Measurements from ENCODE around the gene SLC27A1.
"Not testable (repeated sequence)": the region's sequence is repeated elsewhere in the genome, so short reads cannot be mapped to it uniquely, and the experiment has no call there.

Gene SLC27A1

DNA sequence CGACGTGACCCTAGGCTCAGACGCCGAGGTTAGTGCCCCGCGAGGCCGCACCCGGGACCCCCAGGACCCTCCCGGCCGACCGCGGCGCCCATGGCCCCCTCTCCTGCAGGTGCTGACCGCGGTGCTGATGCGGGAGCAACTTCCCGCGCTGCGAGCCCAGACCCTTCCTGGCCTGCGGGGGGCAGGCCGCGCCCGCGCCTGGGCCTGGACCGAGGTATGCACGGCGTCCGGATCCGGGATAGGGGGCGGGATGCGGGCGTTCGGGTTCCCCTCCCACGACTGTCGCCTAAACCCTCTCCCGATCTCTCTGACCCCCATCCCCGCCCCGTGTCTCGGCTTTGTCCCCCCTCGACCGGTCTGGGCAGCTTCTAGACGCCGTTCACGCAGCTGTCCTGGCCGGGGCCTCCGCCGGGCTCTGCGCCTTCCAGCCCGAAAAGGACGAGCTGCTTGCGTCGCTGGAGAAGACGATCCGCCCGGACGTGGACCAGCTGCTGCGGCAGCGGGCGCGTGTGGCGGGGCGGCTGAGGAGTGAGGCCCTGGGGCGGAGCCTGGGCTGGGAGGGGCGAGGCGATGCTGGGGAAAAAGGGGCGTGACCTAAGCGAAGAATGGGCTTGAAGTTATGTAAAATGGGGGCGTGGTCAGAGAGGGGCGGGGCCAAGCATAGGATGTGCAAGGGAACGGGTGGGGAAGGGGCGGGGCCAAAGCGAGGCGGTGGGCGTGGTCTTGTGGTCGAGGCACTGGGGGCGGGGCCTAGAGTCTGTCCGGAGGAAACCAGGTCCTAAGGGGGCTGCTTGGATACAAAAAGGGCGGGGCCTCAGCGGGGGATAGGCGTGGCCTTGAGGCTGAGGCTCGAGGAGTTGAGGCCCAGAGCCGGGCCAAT is 69.2 kb downstream of the SLC27A1 start:
- DNase-seq (ENCODE audit: low spot score): peak; percentile 81

DNA sequence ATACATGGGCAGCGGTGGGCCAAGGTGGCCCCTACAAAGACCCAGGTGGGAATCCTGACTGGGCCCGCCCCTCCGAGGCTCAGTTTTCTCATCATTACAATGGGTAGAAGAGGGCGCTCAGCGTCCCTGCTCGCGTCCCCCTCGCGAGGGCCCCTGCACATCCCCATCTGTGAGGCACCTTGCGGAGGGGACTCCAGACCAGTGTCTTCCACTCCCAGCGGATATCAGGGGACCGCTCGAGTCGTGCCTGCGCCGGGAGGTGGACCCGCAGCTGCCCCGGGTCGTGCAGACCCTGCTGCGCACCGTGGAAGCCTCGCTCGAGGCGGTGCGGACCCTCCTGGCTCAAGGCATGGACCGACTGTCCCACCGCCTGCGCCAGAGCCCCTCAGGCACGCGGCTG is 69.8 kb downstream of the SLC27A1 start:
- DNase-seq (ENCODE audit: low spot score): no peak

DNA sequence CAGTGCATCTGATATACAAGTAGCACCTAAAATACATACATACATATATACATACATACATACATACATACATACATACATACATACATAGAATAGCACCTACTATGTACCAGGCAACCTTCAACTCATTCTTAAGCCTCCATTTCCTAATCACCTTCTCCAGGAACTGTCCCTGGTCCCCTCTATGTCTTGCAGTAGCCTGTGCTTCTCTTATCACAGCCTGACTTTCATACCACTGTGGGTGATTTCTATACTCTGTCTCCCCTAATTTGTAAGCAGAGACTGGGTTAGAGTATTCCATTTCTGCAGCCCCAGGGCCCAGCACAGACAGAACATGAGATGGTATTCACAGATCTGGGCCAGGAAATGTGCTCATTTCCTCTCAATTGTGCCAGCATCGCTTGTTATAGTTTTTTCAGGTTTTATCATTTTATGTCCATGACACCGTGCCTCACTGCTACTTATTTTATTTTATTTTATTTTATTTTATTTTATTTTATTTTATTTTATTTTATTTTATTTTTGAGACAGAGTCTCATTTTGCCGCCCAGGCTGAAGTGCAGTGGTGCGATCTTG is 70.9 kb downstream of the SLC27A1 start:
- no peak for DNase-seq (ENCODE audit: low spot score)

DNA sequence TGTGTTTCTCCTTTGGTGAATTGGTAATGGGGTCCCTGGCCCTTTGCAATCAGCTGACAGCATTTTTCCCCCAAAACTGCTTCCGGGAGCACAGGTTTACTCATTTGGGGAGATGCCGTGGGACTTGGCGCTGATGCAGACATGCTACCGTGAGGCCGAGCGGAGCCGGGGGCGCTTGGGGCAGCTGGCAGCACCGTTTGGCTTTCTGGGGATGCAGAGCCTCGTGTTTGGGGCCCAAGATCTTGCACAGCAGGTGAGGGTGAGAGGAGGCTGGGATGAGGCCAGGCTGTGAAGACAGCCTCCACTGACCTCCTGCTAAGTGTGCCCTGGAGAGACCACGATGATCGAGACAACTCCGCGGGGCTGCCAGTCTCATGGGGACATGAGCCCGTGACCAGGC is 71.7 kb downstream of the SLC27A1 start:
- DNase-seq (ENCODE audit: low spot score): no peak

DNA sequence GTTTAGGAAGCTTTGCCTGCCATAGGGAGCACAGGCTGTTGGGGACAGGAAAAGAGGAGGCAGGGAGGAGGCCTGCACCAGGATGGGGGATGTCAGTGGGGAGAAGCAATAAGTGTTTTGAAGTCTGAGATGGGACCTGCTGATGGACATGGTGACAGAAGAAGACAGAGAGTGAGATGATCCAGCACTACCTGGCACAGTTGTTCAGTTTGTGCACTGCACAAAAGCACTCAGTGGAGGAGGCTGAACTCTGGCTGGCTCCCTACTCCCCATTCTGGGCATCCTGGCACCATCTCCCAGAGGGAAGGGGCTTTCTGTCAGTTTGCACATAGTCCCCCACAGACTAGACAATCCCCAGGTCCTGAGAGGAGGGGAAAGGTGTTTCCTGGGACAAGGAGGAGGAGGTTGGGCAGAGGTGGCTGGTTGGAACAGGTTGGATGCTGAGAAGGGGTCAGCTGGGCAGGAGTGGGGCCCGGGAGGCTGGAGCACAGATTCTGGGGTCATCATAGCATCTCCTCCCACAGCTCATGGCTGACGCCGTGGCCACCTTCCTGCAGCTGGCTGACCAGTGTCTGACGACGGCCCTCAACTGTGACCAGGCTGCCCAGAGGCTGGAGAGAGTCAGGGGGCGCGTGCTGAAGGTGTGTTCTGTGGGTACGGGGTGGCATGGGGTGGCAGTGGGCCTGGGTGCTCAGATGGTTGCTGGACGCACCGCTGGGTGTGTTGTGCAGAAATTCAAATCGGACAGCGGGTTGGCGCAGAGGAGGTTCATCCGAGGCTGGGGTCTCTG is 72.7 kb downstream of the SLC27A1 start:
- DNase-seq (ENCODE audit: low spot score): no peak

DNA sequence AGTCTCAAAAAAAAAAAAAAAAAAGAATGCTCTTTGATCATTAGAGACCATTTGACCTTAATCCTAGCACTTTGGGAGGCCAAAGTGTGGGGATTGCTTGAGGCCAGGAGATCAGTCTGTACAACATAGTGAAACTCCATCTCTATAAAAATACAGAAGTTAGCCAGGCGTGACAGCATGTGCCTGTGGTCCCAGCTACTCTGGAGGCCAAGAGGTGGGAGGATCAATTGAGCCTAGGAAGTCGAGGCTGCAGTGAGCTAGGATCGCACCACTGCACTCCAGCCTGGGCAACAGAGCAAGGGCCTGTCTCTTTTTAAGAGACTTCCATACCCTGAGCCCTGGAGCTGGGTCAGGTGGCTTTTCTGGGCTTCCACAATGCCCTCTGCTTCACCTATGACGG is 73.7 kb downstream of the SLC27A1 start:
- DNase-seq (ENCODE audit: low spot score): no peak

DNA sequence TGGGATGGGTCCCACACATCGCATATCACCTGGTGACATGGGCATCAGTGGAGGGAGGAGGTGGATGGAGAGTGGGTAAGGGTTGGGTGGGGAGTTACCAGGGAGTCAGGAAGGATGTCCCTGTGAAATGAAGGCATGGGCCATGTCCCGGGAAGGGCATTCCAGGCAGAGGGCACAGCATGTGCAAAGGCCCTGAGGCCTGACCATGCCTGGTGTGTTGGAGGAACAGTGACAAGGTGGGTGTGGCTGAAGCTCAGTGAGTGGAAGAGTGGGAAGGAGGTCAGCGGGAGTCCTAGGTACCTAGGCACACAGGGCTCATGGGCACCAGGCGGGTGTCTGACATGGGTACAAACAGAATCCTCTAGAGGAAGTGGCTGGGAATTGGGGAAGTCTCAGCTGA is 74.1 kb downstream of the SLC27A1 start:
- DNase-seq (ENCODE audit: low spot score): no peak

DNA sequence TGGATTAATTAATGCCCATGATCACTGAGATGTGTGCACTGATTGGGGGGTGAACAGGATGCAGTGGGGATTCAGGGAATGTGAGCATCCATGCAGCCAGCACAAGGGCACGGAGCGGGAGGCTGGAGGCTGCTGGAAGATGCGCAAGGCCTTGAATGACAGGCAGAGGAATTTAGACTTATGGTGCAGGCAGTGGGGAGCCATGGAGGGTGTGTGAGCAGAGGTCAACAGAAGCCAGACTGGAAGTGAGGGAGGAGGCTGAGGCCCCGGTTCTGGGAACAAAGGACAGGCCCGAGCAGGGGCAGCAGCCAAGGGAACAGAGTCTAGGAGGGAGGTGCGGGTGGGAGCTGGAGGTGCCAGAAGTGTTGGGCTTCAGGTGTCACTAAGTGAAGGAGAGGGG is 77.8 kb downstream of the SLC27A1 start:
- no peak for DNase-seq (ENCODE audit: low spot score)

DNA sequence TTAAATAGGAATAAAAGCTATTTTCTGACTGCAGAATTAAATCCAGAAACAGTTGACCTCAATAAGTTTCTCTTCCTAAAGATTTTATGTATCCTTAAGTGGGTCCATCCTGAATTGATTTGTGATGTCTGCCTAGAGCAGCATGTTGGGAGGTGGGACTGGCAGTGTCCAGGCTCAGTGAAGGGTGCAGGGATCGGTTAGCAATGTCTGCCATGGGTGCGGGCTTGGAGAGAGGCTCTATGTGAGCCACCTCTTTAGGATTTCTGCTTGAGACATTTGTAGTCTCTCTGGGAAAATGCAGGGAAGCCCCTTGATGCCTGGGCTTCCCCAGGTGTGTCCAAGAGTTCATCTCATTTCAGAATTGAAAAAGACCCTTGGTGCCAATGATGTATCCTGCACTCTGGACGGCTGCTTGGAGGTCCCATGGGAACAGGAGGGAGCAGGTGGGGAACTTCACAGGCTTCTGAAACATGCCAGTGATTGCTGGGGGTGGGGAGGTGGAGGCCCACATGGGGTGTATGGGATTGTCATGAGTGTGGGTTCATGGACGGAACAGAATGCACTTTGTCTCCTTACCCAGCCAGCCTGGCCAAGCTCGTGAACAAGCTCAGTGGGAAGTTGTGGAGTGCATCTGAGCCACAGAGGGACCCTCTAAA is 78.9 kb downstream of the SLC27A1 start:
- no peak for DNase-seq (ENCODE audit: low spot score)

DNA sequence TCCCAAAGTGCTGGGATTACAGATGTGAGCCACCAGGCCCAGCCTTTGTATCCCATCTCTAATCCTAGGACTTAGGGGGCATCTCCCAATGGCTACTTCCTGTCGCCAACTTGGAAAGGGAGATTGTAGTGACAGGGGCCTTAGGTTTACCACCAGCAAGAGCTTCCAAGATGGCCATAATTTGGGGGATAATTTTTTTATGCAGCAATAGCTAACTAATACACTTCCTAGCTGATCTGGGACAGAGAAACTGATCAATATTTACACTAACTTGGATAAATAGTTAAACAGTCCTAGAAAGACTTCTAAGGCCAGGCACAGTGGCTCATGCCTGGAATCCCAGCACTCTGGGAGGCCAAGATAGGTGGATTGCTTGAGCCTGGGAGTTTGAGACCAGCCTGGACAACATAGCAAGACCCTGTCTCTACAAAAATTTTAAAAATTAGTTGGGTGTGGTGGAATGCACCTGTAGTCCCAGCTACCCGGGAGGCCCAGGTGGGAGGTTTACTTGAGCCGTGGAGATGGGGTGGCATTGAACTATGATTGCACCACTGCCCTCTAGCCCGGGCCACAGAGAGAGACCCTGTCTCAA is 79.8 kb downstream of the SLC27A1 start:
- no peak for DNase-seq (ENCODE audit: low spot score)

DNA sequence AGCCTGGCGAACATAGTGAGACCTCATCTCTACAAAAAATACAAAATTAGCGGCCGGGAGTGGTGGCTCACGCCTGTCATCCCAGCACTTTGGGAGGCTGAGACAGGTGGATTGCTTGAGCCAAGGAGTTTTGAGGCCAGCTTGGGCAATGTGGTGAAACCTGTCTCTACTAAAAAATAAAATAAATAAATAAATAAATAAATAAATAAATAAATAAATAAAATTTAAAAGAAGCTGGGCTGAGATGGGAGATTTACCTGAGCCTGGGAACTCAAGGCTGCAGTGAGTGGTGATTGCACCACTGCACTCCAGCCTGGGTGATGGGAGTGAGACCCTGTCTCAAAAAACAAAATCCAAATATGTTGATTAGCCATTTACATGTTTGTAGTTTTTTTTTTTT is 82.4 kb downstream of the SLC27A1 start:
- DNase-seq (ENCODE audit: low spot score): not testable (repeated sequence)

DNA sequence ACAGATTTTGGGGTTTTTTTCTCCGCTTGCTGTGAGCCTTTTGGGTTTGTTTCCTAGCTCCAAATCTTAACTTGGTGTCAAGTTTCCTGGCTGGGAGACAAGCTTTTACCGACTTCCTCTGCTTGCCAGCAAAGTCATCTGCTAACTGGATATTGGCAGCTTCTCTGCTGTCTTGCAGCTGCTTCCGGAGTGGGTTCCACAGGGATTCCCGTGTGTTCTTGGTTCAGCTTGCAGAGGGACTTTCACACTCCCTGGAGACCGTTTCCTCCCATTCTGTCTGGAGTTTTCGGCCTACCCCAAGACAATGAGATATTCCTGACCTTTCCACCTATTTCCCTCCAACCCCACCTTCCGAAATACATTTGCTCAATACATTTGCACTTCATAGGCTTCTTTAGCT is 82.9 kb downstream of the SLC27A1 start:
- DNase-seq (ENCODE audit: low spot score): peak; percentile 69

DNA sequence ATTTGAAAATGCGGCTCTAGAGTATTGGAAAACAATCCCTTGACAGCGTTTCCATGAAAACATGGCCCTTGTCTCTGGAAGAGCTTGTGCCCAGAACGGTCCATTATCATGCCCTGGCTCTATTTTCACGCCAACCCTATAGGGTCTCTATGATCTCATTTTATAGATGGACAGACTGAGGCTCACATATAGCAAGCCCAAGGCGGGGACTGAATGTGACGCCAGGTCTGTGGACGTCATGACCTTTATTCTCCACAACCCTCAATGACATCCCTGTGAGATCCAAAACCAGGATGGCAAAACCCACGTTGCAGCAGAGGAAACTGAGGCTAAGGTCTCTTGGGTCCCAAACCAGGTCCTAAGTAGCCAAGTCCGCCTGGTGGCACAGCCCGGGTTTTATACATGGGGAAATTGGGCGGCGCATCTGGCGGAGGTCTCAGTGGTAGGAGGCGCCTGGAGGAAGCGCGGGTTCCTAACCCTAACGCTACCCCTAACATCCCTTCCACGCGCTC is 84.7 kb downstream of the SLC27A1 start:
- DNase-seq (ENCODE audit: low spot score): no peak

DNA sequence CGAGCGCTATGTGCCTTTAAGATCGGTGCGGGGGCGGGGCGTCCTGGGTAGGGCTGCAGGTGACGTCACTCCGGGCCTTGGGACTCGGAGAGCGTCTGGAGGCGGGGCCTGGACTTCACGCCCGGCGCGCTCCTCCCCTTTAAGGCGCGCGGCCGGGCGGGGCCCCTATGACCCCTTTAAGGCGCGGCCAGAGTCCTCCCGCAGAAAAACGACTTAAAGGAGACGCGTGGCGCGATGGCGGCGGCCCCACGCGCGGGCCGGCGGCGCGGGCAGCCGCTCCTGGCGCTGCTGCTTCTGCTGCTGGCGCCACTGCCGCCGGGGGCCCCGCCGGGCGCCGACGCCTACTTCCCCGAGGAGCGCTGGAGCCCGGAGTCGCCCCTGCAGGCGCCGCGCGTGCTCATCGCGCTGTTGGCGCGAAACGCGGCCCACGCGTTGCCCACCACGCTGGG is 85.2 kb downstream of the SLC27A1 start, which contains the start of gene COLGALT1:
COLGALT1 (plus strand) TSS at position 170 of the 449 bp plus-strand sequence; CDS start at position 235, 65 bp downstream.
- DNase-seq (ENCODE audit: low spot score): peak; percentile 97
